HG03432 (cell line): ENCODE measurements around the gene EVA1C.
"Not testable (repeated sequence)": the region's sequence is repeated elsewhere in the genome, so short reads cannot be mapped to it uniquely, and the experiment has no call there.

Experiments
- ATAC-seq: cut with Tn5 transposase; IDR thresholded peaks from one replicate; pipeline ENCODE4 v1.9.1; 2021; ENCODE audit warnings: mild to moderate bottlenecking, moderate library complexity; ENCODE audit not compliant: unreplicated experiment

Gene EVA1C

DNA sequence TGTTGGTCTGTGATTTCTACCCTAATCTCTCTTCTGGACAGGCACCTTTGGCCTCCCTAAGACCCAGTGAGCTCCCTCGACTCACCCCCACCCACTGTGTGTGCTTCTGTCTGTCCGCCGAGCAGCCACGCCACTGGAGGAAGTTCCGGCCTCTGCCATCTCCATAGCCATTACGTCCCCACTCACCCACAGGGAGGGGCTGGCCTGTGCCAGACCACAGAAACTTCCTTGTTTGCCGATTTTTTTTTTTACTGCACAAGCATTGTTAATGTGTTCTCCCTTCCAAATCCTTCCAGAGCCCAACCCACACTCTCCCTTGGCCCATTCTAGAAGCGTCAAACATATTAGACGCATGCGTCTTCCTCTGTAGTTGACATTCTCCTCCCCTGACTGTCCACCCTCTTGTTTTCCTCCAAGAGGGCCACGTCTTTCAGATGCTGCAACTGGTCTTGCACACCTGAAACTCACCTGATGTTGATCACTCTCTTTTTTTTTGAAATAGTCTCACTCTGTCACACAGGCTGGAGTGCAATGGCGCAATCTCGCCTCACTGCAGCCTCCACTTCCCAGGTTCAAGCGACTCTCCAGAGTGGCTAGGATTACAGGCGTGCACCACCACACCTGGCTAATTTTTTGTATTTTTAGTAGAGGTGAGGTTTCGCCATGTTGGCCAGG, 72.3 kb downstream of the EVA1C start:
- ATAC-seq, result no peak

DNA sequence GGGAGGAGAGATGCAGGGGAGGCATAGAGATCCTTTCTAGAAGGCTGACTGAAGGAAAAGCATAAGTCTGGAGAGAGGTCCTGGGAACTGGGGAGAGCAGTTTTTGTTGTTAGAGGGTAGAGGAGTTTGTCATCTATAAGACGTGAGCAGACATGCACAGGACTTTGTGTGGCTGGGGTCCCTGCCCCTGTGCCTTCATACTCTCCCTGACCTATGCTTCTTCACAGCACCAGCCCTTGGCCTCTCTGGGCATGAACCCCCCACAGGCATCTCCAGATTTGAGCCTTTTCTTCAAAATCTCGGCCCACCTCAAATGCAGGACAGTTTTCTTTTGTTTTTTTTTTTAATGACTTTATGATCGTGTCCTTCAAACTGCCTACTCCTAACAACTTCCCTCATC, 79.9 kb downstream of the EVA1C start:
- ATAC-seq, result no peak

DNA sequence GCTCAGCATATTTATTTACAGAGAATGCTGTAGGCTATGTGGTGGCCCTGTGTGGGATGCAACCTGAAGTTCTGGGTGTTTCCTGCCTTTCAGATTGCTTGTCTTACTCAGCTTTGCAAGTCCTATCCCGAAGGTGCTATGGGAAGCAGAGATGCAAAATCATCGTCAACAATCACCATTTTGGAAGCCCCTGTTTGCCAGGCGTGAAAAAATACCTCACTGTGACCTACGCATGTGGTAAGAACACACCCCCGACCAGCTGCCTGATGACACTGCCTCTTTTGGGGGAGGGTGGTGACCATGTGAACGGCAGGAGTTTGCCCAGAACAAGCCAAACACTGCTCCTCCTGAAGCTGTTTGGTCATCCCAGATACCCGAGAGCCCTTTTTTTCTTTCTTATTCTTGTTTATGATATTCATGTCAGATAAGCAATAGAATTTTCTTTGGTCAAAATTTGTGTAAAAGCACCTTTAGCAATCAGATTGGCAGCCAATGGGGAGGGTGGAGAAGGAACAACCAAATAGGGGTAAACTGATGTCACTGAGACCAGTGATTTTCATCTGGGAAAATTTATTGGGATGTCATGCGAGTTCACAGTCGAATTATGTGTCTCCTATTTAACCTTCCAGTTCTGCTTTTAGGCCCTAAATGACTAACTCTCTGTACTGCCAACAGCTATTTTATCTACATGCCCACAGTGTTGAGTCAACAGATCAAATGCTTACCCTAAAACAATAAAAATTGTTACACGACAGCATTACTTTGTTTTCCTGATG, 82.6 kb downstream of the EVA1C start:
- no peak for ATAC-seq

DNA sequence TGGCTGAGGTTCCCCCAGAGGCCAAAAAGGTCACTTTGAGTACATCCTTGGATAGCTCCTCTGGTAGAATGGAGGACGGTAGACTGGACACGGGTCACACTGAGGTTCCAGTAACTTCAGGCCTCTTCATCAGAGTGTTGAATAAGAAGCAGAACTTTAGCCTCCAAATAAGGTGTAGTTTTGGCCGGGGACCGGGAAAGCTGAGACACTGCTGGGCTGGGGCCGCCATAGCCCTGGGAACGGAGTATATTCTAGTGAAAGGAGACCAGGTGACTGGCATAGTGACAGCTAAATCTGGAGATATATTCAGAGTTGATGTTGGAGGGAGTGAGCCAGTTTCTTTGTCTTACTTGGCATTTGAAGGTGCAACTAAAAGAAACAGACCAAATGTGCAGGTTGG, 84.1 kb downstream of the EVA1C start:
- no peak for ATAC-seq

- ATAC-seq, result no peak
Observed at GRCh38 chr21:32499249-32500055, 86.9 kb downstream of the EVA1C start.

GRCh38 chr21:32503641-32504040, 91.1 kb downstream of the EVA1C start:
- ATAC-seq, result not testable (repeated sequence)

DNA sequence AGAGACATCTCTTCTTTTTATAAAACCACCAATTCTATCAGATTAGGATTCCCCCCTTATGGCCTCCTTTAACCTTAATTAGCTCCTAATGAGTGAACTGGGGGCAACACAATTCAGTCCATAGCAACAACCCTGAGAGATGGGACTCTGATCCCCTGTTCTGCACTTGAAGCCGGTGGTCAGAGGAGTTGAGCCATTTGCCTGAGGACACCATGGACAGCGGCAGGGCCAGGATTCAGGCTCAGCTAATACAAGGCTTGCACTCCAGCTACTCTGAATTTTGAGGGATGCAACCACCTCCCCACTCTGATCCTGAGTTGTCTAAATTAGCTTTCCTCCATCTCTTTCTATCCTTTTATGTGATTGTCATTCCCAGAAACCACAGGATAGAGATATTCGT, 93.3 kb downstream of the EVA1C start:
- ATAC-seq, result not testable (repeated sequence)

DNA sequence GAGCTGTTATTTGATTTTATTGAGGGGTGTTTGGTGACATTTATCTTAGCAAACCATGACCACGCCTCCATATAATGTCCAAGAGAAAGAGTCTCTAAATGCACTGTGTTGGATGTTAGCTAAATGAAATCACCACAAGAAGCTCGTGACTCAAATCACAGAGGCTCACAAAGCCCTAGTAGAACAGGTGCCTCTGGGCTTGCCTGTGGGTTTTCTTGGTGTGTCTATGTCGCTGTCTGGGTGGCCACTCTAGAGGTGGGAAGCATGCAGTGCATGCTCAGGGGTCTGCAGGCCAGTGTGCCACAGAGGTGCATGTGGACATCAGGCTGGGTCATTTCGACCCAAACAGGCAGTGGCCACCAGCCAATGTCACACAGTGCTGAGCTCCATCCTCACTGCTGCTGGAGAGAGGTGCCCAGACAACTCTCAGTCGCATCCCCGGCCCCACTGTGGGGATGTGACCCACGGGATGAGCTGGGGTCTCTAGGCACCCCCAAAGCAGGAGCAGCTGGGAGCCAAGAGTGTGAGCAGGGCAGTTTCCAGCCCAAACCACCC, 94.0 kb downstream of the EVA1C start:
- ATAC-seq, result not testable (repeated sequence)

- ATAC-seq, result no peak
Observed at GRCh38 chr21:32507342-32507919, 94.9 kb downstream of the EVA1C start.

GRCh38 chr21:32508036-32508435, 95.5 kb downstream of the EVA1C start:
- ATAC-seq, result not testable (repeated sequence)

DNA sequence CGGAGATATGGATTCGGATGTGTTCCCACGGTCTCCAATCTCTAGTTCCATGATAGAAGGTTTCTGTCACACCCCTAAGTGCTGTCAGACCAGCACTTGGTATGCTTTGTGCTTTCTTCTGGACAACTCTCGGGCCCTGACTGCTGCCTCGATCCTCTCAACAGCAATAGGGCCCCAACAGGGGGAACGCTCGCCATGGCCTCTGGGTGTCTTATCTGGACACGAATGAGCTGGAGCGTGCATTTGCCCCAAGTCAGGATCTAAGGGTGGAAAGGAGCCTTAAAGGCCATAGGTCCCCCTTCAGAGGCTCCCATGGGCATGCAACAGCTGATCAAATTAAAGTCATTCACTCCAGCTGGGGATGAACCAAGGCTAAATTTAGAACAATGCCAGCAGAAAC, 96.1 kb downstream of the EVA1C start:
- ATAC-seq, result no peak

DNA sequence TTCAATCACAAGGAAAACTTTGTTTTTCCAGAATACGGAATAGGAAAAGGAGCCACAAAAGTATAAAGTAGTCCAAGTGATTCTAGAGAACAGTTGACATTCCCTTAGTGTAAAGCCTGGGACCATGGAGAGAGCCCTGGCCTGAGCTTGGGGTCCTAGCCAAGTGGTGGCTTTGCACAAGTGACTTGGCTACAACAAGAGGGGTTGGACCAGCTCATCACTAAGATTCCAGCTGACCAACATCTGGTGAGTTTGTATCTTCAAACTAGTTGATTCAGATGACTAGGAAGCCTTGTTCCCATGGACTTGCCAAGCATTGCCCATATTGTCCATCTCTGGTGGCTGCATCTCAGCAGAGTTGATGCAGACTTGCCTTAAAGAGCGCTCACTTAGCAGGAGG, 96.5 kb downstream of the EVA1C start:
- not testable (repeated sequence) for ATAC-seq

DNA sequence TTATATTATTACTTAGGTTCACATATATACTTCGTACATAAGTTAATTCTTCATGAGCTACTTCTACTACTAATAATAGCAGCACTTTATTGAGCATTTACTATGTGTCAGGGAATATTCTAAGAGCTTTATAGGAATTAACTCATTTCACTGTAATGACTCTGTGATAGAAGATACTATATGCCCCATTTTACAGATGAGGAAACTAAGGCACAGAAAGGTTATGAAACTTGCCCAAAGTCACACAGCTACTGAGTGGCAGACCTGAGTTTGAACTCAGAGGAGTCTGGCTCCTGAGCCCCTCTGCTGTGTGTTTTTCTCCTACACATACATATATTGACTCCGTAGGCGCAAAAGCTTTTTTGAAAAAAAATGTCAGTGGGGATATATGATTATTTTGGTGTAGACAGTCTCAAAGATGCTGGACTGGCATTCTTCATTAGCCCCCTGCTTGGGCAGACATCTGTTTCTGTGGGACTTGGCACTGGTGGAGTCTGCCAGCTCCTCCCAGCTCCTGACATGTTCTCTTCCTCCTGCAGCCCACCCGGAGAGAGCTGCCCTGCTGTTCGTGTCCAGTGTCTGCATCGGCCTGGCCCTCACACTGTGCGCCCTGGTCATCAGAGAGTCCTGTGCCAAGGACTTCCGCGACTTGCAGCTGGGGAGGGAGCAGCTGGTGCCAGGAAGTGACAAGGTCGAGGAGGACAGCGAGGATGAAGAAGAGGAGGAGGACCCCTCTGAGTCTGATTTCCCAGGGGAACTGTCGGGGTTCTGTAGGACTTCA, 102.0 kb downstream of the EVA1C start:
- ATAC-seq, result no peak

GRCh38 chr21:32515874-32516273, 103.4 kb downstream of the EVA1C start:
- ATAC-seq, result no peak

GRCh38 chr21:32516756-32517649, 104.5 kb downstream of the EVA1C start:
- no peak for ATAC-seq

DNA sequence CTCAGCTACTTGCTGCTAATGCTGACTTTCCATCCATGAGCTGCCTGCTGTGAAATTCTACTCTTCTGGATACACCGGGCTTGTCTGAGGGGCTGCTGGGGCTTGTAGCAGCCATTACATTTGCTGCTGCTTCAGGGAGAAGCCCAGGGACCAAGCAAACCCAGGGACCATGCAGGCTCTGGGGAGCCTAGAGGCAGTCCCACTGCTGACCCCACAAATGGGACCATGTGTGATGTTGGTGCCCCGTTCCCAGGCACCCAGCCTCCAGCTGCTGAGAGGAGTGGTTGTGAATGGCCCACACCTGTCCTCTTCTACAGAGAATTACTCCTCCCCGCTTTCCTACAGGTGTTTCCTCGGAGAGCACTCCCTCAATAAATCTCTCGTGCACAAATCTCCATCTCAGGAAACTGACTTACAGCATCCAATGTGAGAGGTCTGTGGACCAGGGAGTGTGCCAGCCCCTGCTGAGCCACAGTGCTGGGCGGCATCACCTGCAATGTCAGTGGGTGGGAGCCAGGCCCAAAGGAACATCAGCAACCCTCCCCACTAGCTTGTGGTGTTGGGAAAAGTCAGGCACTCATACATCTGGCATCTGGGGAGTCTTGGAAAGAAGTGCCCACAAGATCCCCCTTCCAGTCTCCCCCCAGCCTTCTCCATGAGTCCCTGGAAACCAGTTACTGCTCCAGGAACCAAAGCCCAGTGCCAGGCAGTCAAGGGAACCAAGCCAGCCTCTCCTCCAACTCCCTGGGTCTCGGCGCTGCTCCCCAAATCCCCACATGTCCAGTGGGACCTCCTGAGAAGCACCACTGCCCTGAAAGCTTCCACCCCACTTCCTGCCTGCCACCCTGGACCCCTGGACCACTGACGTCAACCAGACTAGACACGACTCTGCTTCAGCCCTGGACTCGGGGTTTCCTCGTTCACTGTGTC, 107.7 kb downstream of the EVA1C start:
- no peak for ATAC-seq

- no peak for ATAC-seq
Observed at GRCh38 chr21:32520875-32521735, 108.6 kb downstream of the EVA1C start.
